Colonic mucosa (tissue), 4 donors: ENCODE data around the gene RINT1. TPM values are rescaled to one million over a fixed set of nuclear protein-coding genes. Genes with fewer than 3 reads are reported as not detected.
A peak's percentile ranks its signal among the peaks of the same experiment; 100 is the strongest.

Source experiments
- DNase-seq: peaks from one replicate; pipeline ENCODE4 v3.0.0-alpha.2; 2020
- H3K27ac ChIP-seq: fragments of 200-600 bp; one replicate; pipeline ENCODE4 v1.8.0; 2021
- H3K27me3 ChIP-seq: fragments of 200-600 bp; one replicate; pipeline ENCODE4 v1.8.0; 2021
- H3K36me3 ChIP-seq: fragments of 200-600 bp; one replicate; pipeline ENCODE4 v1.8.0; 2021
- H3K4me1 ChIP-seq: fragments of 200-600 bp; one replicate; pipeline ENCODE4 v1.8.0; 2021; ENCODE audit warnings: mild to moderate bottlenecking
- H3K4me3 ChIP-seq: fragments of 200-600 bp; one replicate; pipeline ENCODE4 v1.8.0; 2021
- H3K9ac ChIP-seq, 2 donors: one replicate each; pipeline ENCODE4 v1.7.0; 2013; ENCODE audit warnings: control low read depth in 2 of 2, low read depth in 2 of 2, low read length in 2 of 2
- H3K9me3 ChIP-seq: fragments of 200-600 bp; one replicate; pipeline ENCODE4 v1.8.0; 2021
- CTCF ChIP-seq: fragments of 200-600 bp; IDR thresholded peaks from one replicate; pipeline ENCODE4 v1.8.0; 2022; ENCODE audit warnings: antibody characterized with exemption, mild to moderate bottlenecking
- intact Hi-C: fragments of 100-400 bp; cut with DNase I; formaldehyde crosslinking; loops from one replicate; pipeline ENCODE4 v1.14.1; 2022
- total RNA-seq, 2 donors: library from RNA; stranded (reverse); fragmentation: NEBNext Ultra II Directional in 1 of 2; extraction: Animal tissue kit (Norgen Biotek cat#: 25700) in 1 of 2; gene quantifications; one replicate each; pipeline ENCODE4 v1.2.1, GENCODE V29; 2021
- donor health status: healthy.
- donor health status: DM: no; HTN: no; CAD: no.
- donor health status: DM: no; HTN: no; CAD: no.

RINT1 gene
- total RNA-seq, 2 donors from 2014 or later: 13.4 to 17.2 TPM

- no peak overlapping the region for H3K27ac ChIP-seq
- DNase-seq: no peak
- no peak overlapping the region for H3K4me3 ChIP-seq
- intact Hi-C loops: no loop called here
- no peaks in the 10 kb centered on the region for H3K36me3 ChIP-seq
- no peak overlapping the region for H3K9ac ChIP-seq
- no peaks in the 10 kb centered on the region for H3K9me3 ChIP-seq
- TF ChIP-seq CTCF: no peak
- peaks cover 3% of the 10 kb centered on the region for H3K4me1 ChIP-seq
- H3K27me3 ChIP-seq: no peaks in the 10 kb centered on the region
These were observed 54.0 kb downstream of the RINT1 start for GRCh38 chr7:105585850-105586500.

- no peak for DNase-seq
- no peak overlapping the region for H3K4me3 ChIP-seq
These were observed 56.1 kb downstream of the RINT1 start for GRCh38 chr7:105587909-105588635.

GRCh38 chr7:105589356-105590077, 57.5 kb downstream of the RINT1 start:
- no peaks in the 10 kb centered on the region for H3K4me1 ChIP-seq
- no peaks in the 10 kb centered on the region for H3K36me3 ChIP-seq
- H3K4me3 ChIP-seq: no peak overlapping the region
- no peaks in the 10 kb centered on the region for H3K9me3 ChIP-seq
- H3K27ac ChIP-seq: no peak overlapping the region
- intact Hi-C loops: no loop called here
- peak; percentile 45 for DNase-seq
- no peaks in the 10 kb centered on the region for H3K27me3 ChIP-seq
- no peak overlapping the region for H3K9ac ChIP-seq
- TF ChIP-seq CTCF: peak; percentile 39

More at GRCh38 chr7:105587909-105588635, 56.1 kb downstream of the RINT1 start:
- Histone ChIP-seq H3K9me3 (no peaks in the 10 kb centered on the region), H3K27me3 (no peaks in the 10 kb centered on the region), H3K36me3 (no peaks in the 10 kb centered on the region), H3K9ac (no peak overlapping the region), H3K4me1 (no peaks in the 10 kb centered on the region), H3K27ac (no peak overlapping the region)
- TF ChIP-seq CTCF: no peak
- intact Hi-C loops: no loop called here

- Histone ChIP-seq H3K4me3 (no peak overlapping the region), H3K9me3 (no peaks in the 10 kb centered on the region), H3K36me3 (no peaks in the 10 kb centered on the region), H3K4me1 (no peaks in the 10 kb centered on the region), H3K27ac (no peak overlapping the region), H3K27me3 (no peaks in the 10 kb centered on the region), H3K9ac (no peak overlapping the region)
- TF ChIP-seq CTCF: no peak
- intact Hi-C loops: no loop called here
- DNase-seq: no peak
These were observed 58.8 kb downstream of the RINT1 start for GRCh38 chr7:105590793-105591192.

GRCh38 chr7:105591522-105591921, 59.5 kb downstream of the RINT1 start:
- TF ChIP-seq CTCF: no peak
- no peaks in the 10 kb centered on the region for H3K27me3 ChIP-seq
- DNase-seq: no peak
- no peaks in the 10 kb centered on the region for H3K9me3 ChIP-seq
- no peak overlapping the region for H3K9ac ChIP-seq
- intact Hi-C loops: no loop called here
- no peak overlapping the region for H3K27ac ChIP-seq
- no peak overlapping the region for H3K4me3 ChIP-seq
- no peaks in the 10 kb centered on the region for H3K4me1 ChIP-seq
- H3K36me3 ChIP-seq: no peaks in the 10 kb centered on the region
